Measurements from ENCODE around the gene TP53RK.

DNA sequence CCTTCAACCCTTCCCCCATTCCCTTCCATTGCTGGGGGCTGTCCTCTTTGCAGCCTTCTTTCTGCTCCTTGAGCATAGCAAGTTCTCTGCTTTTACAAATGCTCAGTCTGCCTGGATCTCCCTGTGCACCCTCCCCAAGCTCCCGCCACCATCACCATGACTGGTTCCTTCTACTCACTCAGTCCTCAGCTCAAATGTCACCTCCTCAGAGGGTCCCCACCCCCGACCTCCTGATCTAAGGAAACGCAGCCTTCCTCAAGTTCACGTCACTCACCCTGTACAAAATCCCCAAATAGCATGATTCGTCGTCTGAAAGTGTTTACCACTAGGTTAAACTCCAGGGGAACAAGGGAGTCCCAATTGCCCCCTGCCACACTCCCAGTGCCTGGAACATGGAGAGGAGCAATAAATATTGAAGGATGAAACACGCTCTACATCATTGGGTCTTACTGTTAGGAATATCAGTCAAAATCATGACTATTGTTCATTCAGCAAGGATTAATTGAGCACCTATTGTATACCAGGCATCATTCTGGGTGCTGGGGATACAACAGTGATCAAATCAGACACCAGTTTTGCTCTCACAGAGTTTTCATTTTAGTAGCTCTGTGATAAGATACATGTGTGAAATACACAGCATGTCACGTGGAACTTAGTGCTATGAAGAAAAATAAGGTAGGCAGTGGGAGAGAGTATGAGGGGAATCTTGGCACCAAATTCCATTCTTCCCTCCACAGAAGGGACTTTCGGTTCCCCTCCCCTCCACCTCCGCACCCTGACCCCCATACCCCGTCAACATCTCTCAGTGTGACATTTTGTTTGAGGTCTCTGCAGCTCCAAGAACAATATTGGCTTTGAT, 15.6 kb downstream of the TP53RK start:
- TF ChIP-seq POLR2AphosphoS5 (IDR thresholded peaks at IDR 0.05; ENCODE audit: low read depth) (no peak), GABPA (IDR thresholded peaks at IDR 0.05; ENCODE audit: low read depth) (no peak)
- TF ChIP-seq, protein P1, sequence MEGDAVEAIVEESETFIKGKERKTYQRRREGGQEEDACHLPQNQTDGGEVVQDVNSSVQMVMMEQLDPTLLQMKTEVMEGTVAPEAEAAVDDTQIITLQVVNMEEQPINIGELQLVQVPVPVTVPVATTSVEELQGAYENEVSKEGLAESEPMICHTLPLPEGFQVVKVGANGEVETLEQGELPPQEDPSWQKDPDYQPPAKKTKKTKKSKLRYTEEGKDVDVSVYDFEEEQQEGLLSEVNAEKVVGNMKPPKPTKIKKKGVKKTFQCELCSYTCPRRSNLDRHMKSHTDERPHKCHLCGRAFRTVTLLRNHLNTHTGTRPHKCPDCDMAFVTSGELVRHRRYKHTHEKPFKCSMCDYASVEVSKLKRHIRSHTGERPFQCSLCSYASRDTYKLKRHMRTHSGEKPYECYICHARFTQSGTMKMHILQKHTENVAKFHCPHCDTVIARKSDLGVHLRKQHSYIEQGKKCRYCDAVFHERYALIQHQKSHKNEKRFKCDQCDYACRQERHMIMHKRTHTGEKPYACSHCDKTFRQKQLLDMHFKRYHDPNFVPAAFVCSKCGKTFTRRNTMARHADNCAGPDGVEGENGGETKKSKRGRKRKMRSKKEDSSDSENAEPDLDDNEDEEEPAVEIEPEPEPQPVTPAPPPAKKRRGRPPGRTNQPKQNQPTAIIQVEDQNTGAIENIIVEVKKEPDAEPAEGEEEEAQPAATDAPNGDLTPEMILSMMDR (IDR thresholded peaks at IDR 0.05; ENCODE audit: insufficient read depth, low read length) = no peak
- TF ChIP-seq, protein P2, sequence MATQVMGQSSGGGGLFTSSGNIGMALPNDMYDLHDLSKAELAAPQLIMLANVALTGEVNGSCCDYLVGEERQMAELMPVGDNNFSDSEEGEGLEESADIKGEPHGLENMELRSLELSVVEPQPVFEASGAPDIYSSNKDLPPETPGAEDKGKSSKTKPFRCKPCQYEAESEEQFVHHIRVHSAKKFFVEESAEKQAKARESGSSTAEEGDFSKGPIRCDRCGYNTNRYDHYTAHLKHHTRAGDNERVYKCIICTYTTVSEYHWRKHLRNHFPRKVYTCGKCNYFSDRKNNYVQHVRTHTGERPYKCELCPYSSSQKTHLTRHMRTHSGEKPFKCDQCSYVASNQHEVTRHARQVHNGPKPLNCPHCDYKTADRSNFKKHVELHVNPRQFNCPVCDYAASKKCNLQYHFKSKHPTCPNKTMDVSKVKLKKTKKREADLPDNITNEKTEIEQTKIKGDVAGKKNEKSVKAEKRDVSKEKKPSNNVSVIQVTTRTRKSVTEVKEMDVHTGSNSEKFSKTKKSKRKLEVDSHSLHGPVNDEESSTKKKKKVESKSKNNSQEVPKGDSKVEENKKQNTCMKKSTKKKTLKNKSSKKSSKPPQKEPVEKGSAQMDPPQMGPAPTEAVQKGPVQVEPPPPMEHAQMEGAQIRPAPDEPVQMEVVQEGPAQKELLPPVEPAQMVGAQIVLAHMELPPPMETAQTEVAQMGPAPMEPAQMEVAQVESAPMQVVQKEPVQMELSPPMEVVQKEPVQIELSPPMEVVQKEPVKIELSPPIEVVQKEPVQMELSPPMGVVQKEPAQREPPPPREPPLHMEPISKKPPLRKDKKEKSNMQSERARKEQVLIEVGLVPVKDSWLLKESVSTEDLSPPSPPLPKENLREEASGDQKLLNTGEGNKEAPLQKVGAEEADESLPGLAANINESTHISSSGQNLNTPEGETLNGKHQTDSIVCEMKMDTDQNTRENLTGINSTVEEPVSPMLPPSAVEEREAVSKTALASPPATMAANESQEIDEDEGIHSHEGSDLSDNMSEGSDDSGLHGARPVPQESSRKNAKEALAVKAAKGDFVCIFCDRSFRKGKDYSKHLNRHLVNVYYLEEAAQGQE (IDR thresholded peaks at IDR 0.05; ENCODE audit: insufficient replicate concordance, low read depth) = no peak
